H9 (cell line): ENCODE results near the gene PISD. TPM values are rescaled to one million over a fixed set of nuclear protein-coding genes. Genes with fewer than 3 reads are reported as not detected.

Experiments
- DNase-seq: peaks from one replicate; pipeline ENCODE4 v3.0.0-alpha.2; 2017
- H2AFZ ChIP-seq: one replicate; pipeline ENCODE4 v1.6.1; 2013; ENCODE audit warnings: mild to moderate bottlenecking, low read length, control low read depth, moderate library complexity
- H2AK5ac ChIP-seq: 2 replicates; pipeline ENCODE4 v1.6.1; 2013; ENCODE audit warnings: low read length, control low read depth, mixed read lengths; ENCODE audit not compliant: insufficient read length
- H2BK120ac ChIP-seq: one replicate; pipeline ENCODE4 v1.6.1; 2013; ENCODE audit warnings: low read depth, mild to moderate bottlenecking, low read length, control low read depth, inconsistent platforms; ENCODE audit not compliant: poor library complexity, severe bottlenecking
- H2BK12ac ChIP-seq: 2 replicates; pipeline ENCODE4 v1.6.1; 2013; ENCODE audit warnings: low read length, control low read depth, mixed read lengths, low read depth; ENCODE audit not compliant: insufficient read length
- H2BK15ac ChIP-seq: 2 replicates; pipeline ENCODE4 v1.6.1; 2013; ENCODE audit warnings: low read depth, low read length, control low read depth
- H2BK20ac ChIP-seq: one replicate; pipeline ENCODE4 v1.6.1; 2013; ENCODE audit warnings: low read depth, mild to moderate bottlenecking, low read length, control low read depth, inconsistent platforms; ENCODE audit not compliant: poor library complexity, severe bottlenecking
- H2BK5ac ChIP-seq: 2 replicates; pipeline ENCODE4 v1.6.1; 2013; ENCODE audit warnings: low read length, control low read depth, mixed read lengths; ENCODE audit not compliant: insufficient read length
- H3K14ac ChIP-seq: 2 replicates; pipeline ENCODE4 v1.6.1; 2013; ENCODE audit warnings: low read length, control low read depth; ENCODE audit not compliant: insufficient read depth
- H3K18ac ChIP-seq: 2 replicates; pipeline ENCODE4 v1.6.1; 2013; ENCODE audit warnings: low read depth, mild to moderate bottlenecking, mixed read lengths, low read length, control low read depth; ENCODE audit not compliant: insufficient read length
- H3K23ac ChIP-seq: 2 replicates; pipeline ENCODE4 v1.6.1; 2013; ENCODE audit warnings: low read length, control low read depth, mixed read lengths, low read depth; ENCODE audit not compliant: insufficient read length
- H3K23me2 ChIP-seq: 2 replicates; pipeline ENCODE4 v1.6.1; 2013; ENCODE audit warnings: low read depth, mild to moderate bottlenecking, mixed read lengths, low read length, control low read depth; ENCODE audit not compliant: insufficient read length, poor library complexity, severe bottlenecking
- H3K27ac ChIP-seq: 2 replicates; pipeline ENCODE4 v1.5.1; 2013; ENCODE audit warnings: low read length, control low read depth, mixed read lengths, low read depth; ENCODE audit not compliant: insufficient read length
- H3K27me3 ChIP-seq: 2 replicates; pipeline ENCODE4 v1.6.1; 2013; ENCODE audit warnings: low read length, control low read depth, inconsistent platforms; ENCODE audit not compliant: insufficient read depth
- H3K4ac ChIP-seq: 2 replicates; pipeline ENCODE4 v1.6.1; 2013; ENCODE audit warnings: low read depth, mild to moderate bottlenecking, control low read depth, inconsistent platforms, low read length, moderate library complexity
- H3K4me1 ChIP-seq: 2 replicates; pipeline ENCODE4 v1.6.1; 2013; ENCODE audit warnings: low read length, control low read depth, inconsistent platforms; ENCODE audit not compliant: insufficient read depth
- H3K4me2 ChIP-seq: 2 replicates; pipeline ENCODE4 v1.6.1; 2013; ENCODE audit warnings: low read length, control low read depth, mixed read lengths; ENCODE audit not compliant: insufficient read length, insufficient read depth
- H3K56ac ChIP-seq: 2 replicates; pipeline ENCODE4 v1.6.1; 2013; ENCODE audit warnings: low read depth, mild to moderate bottlenecking, mixed read lengths, low read length, control low read depth; ENCODE audit not compliant: insufficient read length
- H3K79me1 ChIP-seq: 2 replicates; pipeline ENCODE4 v1.6.1; 2013; ENCODE audit warnings: low read depth, mild to moderate bottlenecking, moderate library complexity, low read length, control low read depth, inconsistent platforms; ENCODE audit not compliant: insufficient read depth, poor library complexity, severe bottlenecking
- H3K79me2 ChIP-seq: 2 replicates; pipeline ENCODE4 v1.6.1; 2013; ENCODE audit warnings: low read length, control low read depth, inconsistent platforms; ENCODE audit not compliant: insufficient read depth
- H3K9ac ChIP-seq: 2 replicates; pipeline ENCODE4 v1.6.1; 2013; ENCODE audit warnings: low read length, control low read depth, mixed read lengths; ENCODE audit not compliant: insufficient read length; ENCODE audit errors: extremely low read depth
- H3K9me3 ChIP-seq: one replicate; pipeline ENCODE4 v1.6.1; 2013; ENCODE audit warnings: low read depth, low read length, inconsistent platforms; ENCODE audit not compliant: control insufficient read depth
- H3T11ph ChIP-seq: one replicate; pipeline ENCODE4 v1.6.1; 2013; ENCODE audit warnings: mild to moderate bottlenecking, low read length, control low read depth, inconsistent platforms
- H4K20me1 ChIP-seq: one replicate; pipeline ENCODE4 v1.6.1; 2013; ENCODE audit not compliant: control insufficient read depth, insufficient read length, insufficient read depth
- H4K5ac ChIP-seq: 2 replicates; pipeline ENCODE4 v1.6.1; 2013; ENCODE audit warnings: low read depth, mild to moderate bottlenecking, mixed read lengths, low read length, control low read depth; ENCODE audit not compliant: insufficient read length
- H4K8ac ChIP-seq: replicated peaks from 2 replicates; pipeline ENCODE4 v1.6.1; 2013; ENCODE audit warnings: low read length, control low read depth, mixed read lengths, low read depth; ENCODE audit not compliant: insufficient read length
- H4K91ac ChIP-seq: 2 replicates; pipeline ENCODE4 v1.6.1; 2013; ENCODE audit warnings: low read depth, mild to moderate bottlenecking, moderate library complexity, mixed read lengths, low read length, control low read depth; ENCODE audit not compliant: insufficient read length
- H3K27ac Mint-ChIP-seq, 3 experiments: 2 replicates in 2 of 3; 3 replicates in 1 of 3; pipeline ENCODE4 v1.8.0; 2020 to 2021; ENCODE audit warnings: mixed read lengths in 3 of 3, mild to moderate bottlenecking in 1 of 3, moderate library complexity in 1 of 3
- H3K27me3 Mint-ChIP-seq: 2 replicates; pipeline ENCODE4 v1.8.0; 2021; ENCODE audit warnings: low read depth, mild to moderate bottlenecking, moderate library complexity, mixed read lengths
- H3K36me3 Mint-ChIP-seq, 3 experiments: 2 replicates in 2 of 3; 3 replicates in 1 of 3; pipeline ENCODE4 v1.8.0; 2020 to 2021; ENCODE audit warnings: low read depth in 3 of 3, mixed read lengths in 3 of 3; ENCODE audit not compliant: insufficient read depth in 1 of 3
- H3K4me1 Mint-ChIP-seq, 2 experiments: 2 replicates each; pipeline ENCODE4 v1.8.0; 2020; ENCODE audit warnings: mixed read lengths in 2 of 2
- H3K4me3 Mint-ChIP-seq, 2 experiments: 2 replicates in 1 of 2; 3 replicates in 1 of 2; pipeline ENCODE4 v1.8.0; 2020 to 2021; ENCODE audit warnings: mild to moderate bottlenecking in 2 of 2, mixed read lengths in 2 of 2, moderate library complexity in 1 of 2
- H3K9me3 Mint-ChIP-seq, 2 experiments: 2 replicates in 1 of 2; 3 replicates in 1 of 2; pipeline ENCODE4 v1.8.0; 2020; ENCODE audit warnings: mild to moderate bottlenecking in 2 of 2, mixed read lengths in 2 of 2, moderate library complexity in 1 of 2
- WGBS: extraction: QIAGEN DNeasy Blood & Tissue Kit; methylation state at CpG from one replicate; pipeline ENCODE4 v1.1.7; 2013; ENCODE audit warnings: missing lambda C conversion rate, low lambda C conversion rate, mixed read lengths; ENCODE audit not compliant: insufficient read length; ENCODE audit errors: extremely low coverage; 5-methylcytosine and 5-hydroxymethylcytosine counted together
- total RNA-seq: library from RNA; stranded (reverse); gene quantifications from 2 replicates; pipeline ENCODE4 v1.2.1, GENCODE V29; 2021
- TF ChIP-seq, protein P1 (sequence below): fragments of 200-600 bp; sonication (generic); conservative IDR thresholded peaks from 3 replicates; pipeline ENCODE4 v1.8.0; 2021; ENCODE audit warnings: antibody characterized with exemption, mild to moderate bottlenecking

PISD gene
- total RNA-seq, 1 experiment from 2014 or later = 62.0 TPM

DNA sequence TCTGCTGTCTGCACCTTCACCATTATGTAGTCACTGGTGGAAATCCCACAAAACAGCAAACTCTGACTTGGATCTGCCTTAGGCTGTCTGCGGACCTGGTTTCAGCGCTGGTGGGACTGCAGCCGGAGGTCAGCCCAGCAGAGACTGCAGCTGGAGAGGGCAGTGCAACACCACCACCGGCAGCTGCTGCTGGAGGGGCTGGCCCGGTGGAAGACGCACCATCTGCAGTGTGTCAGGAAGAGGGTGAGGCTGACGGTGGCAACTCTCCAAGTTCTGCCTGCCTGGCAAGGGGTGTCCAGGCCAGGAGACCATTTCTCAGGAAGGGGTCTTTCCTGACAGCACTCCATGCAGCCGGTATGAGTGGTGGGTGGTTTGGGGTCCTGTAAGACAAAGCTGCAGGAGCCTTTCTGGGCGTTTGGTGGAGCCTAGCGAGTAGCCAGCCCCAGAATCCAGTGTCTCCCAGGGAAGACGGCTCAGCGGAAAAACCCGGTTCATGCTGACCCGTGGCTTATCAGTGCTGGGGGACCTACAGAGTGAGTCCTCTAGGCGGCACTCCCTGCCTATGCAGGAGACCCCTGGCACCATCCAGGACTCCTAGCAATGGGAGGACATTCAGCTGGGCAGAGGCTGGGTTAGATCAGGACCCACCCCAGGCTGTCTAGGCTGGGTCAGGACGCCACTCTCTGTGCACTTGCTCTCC lies 50.8 kb downstream of the PISD start:
- H4K91ac ChIP-seq = no peak overlapping the region
- no peak overlapping the region for H3K4me3 Mint-ChIP-seq
- H3K23ac ChIP-seq = no peak overlapping the region
- no peak overlapping the region for H2BK5ac ChIP-seq
- H3K79me2 ChIP-seq = no peaks in the 10 kb centered on the region
- no peak overlapping the region for H3T11ph ChIP-seq
- H3K14ac ChIP-seq = no peak overlapping the region; the same call in 1 of the 2 replicates
- H4K20me1 ChIP-seq = no peaks in the 10 kb centered on the region
- H3K9ac ChIP-seq = no peak overlapping the region
- no peak overlapping the region for H3K18ac ChIP-seq
- no peak overlapping the region for H4K5ac ChIP-seq
- H2BK12ac ChIP-seq = no peak overlapping the region
- H3K4me1 Mint-ChIP-seq = peaks cover 4 to 5% of the 10 kb centered on the region in 2 experiments; a peak in 2 of 4 replicates
- H3K27me3 Mint-ChIP-seq = peaks cover 1% of the 10 kb centered on the region; the same call in 1 of the 2 replicates
- no peaks in the 10 kb centered on the region for H3K9me3 ChIP-seq
- no peak overlapping the region for H3K4ac ChIP-seq
- no peak overlapping the region for H2AFZ ChIP-seq
- no peaks in the 10 kb centered on the region; a peak in 1 of 5 replicates for H3K9me3 Mint-ChIP-seq
- TF ChIP-seq, protein P1, sequence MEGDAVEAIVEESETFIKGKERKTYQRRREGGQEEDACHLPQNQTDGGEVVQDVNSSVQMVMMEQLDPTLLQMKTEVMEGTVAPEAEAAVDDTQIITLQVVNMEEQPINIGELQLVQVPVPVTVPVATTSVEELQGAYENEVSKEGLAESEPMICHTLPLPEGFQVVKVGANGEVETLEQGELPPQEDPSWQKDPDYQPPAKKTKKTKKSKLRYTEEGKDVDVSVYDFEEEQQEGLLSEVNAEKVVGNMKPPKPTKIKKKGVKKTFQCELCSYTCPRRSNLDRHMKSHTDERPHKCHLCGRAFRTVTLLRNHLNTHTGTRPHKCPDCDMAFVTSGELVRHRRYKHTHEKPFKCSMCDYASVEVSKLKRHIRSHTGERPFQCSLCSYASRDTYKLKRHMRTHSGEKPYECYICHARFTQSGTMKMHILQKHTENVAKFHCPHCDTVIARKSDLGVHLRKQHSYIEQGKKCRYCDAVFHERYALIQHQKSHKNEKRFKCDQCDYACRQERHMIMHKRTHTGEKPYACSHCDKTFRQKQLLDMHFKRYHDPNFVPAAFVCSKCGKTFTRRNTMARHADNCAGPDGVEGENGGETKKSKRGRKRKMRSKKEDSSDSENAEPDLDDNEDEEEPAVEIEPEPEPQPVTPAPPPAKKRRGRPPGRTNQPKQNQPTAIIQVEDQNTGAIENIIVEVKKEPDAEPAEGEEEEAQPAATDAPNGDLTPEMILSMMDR = 0 out of 3 replicates have a peak, but pooled peaks have one; percentile 11
- H3K23me2 ChIP-seq = no peaks in the 10 kb centered on the region
- H3K36me3 Mint-ChIP-seq = peaks cover 0 to 3% (median 0%) of the 10 kb centered on the region in 3 experiments; a peak in 3 of 7 replicates
- H3K4me2 ChIP-seq = no peak overlapping the region
- no peak overlapping the region for H2BK20ac ChIP-seq
- no peaks in the 10 kb centered on the region for H3K79me1 ChIP-seq
- H2BK15ac ChIP-seq = no peak overlapping the region
- no peak overlapping the region for H2AK5ac ChIP-seq
- no peaks in the 10 kb centered on the region for H3K4me1 ChIP-seq
- H3K56ac ChIP-seq = no peak overlapping the region
- DNase-seq = no peak
- WGBS = no CpG with 5 or more reads among the region's 16 CpGs
- no peak overlapping the region for H2BK120ac ChIP-seq
- no peak overlapping the region for H3K27ac ChIP-seq
- no peak overlapping the region for H4K8ac ChIP-seq
- peak overlapping the region in 1 of 3 experiments; percentile 65; a peak in 2 of 7 replicates for H3K27ac Mint-ChIP-seq
- H3K27me3 ChIP-seq = no peaks in the 10 kb centered on the region
